B cell (primary cell): Measurements from ENCODE around the gene CARD10. TPM values are rescaled to one million over a fixed set of nuclear protein-coding genes. Genes with fewer than 3 reads are reported as not detected.

ENCODE experiments used
- ATAC-seq: fragments of 200-7000 bp; cut with Tn5 transposase; one replicate; pipeline ENCODE4 v1.10.0; 2021; ENCODE audit warnings: low read depth, mild to moderate bottlenecking, moderate number of reproducible peaks, moderate library complexity
- CTCF ChIA-PET: fragments of 350-600 bp; sonication (Branson Sonifier 250); formaldehyde crosslinking; loops from one replicate; lab custom pipeline; 2021; ENCODE audit warnings: antibody characterized with exemption, inconsistent platforms; lab: Charles Lee
- POLR2A ChIA-PET: fragments of 350-600 bp; sonication (Branson Sonifier 250); formaldehyde crosslinking; loops from one replicate; lab custom pipeline; 2021; ENCODE audit warnings: antibody characterized with exemption; lab: Charles Lee
- DNase-seq: peaks from one replicate; pipeline ENCODE4 v3.0.0; 2013
- H2AFZ ChIP-seq: 2 replicates; pipeline ENCODE4 v1.6.1; 2012; ENCODE audit warnings: mild to moderate bottlenecking, low read depth, low read length; ENCODE audit not compliant: insufficient read depth, poor library complexity, severe bottlenecking
- H3K27ac ChIP-seq, 2 donors: 1 replicate in 1 of 2; 2 replicates in 1 of 2; pipeline ENCODE4 v1.5.1; 2012 to 2013; ENCODE audit warnings: low read length in 2 of 2, mild to moderate bottlenecking in 2 of 2, moderate library complexity in 1 of 2
- H3K27me3 ChIP-seq, 4 experiments: fragments of 200-600 bp in 1 of 4; sonication (generic) in 1 of 4; replicated peaks in 1 of 4; 1 replicate in 2 of 4; 2 replicates in 2 of 4; pipeline versions ENCODE4 v1.6.1 to v1.7.0; 2013 to 2016; ENCODE audit warnings: low read length in 3 of 4, mild to moderate bottlenecking in 2 of 4, mixed read lengths in 1 of 4, moderate library complexity in 1 of 4; ENCODE audit not compliant: insufficient read depth in 4 of 4, control insufficient read depth in 3 of 4; ENCODE audit errors: control extremely low read depth in 1 of 4
- H3K36me3 ChIP-seq, 2 experiments: replicated peaks in 1 of 2; 1 replicate in 1 of 2; 2 replicates in 1 of 2; pipeline versions ENCODE4 v1.6.1 to v1.7.1; 2013; ENCODE audit warnings: low read length in 1 of 2; ENCODE audit not compliant: insufficient read depth in 2 of 2, control insufficient read depth in 1 of 2; ENCODE audit errors: control extremely low read depth in 1 of 2, extremely low read depth in 1 of 2
- H3K4me1 ChIP-seq, 2 donors: fragments of 200-600 bp in 1 of 2; sonication (generic) in 1 of 2; 1 replicate in 1 of 2; 2 replicates in 1 of 2; pipeline versions ENCODE4 v1.5.1 to v1.6.1; 2013 to 2017; ENCODE audit warnings: low read length in 2 of 2; ENCODE audit not compliant: control insufficient read depth in 2 of 2, insufficient read depth in 2 of 2
- H3K4me2 ChIP-seq: replicated peaks from 2 replicates; pipeline ENCODE3; 2012; ENCODE audit warnings: mild to moderate bottlenecking, low read depth, low read length; ENCODE audit not compliant: poor library complexity, severe bottlenecking
- H3K4me3 ChIP-seq, 5 experiments: fragments of 200-600 bp in 1 of 5; sonication (generic) in 1 of 5; 1 replicate in 3 of 5; 2 replicates in 2 of 5; pipeline versions ENCODE4 v1.5.1 to v1.7.0; 2011 to 2016; ENCODE audit warnings: low read length in 4 of 5, mild to moderate bottlenecking in 4 of 5, low read depth in 2 of 5, control low read depth in 1 of 5, moderate library complexity in 1 of 5; ENCODE audit not compliant: insufficient read depth in 1 of 5; ENCODE audit errors: control extremely low read depth in 1 of 5, extremely low read depth in 1 of 5
- H3K79me2 ChIP-seq: fragments of 200-600 bp; sonication (generic); one replicate; pipeline ENCODE4 v1.6.0; 2016; ENCODE audit warnings: low read length; ENCODE audit not compliant: control insufficient read depth, insufficient read depth
- H3K9ac ChIP-seq: fragments of 200-600 bp; sonication (generic); 2 replicates; pipeline ENCODE4 v1.6.1; 2017; ENCODE audit warnings: mild to moderate bottlenecking, low read length, moderate library complexity
- H3K9me3 ChIP-seq, 3 donors: one replicate each; pipeline versions ENCODE4 v1.6.1 to v1.7.1; 2013; ENCODE audit warnings: low read length in 2 of 3; ENCODE audit not compliant: control insufficient read depth in 2 of 3, insufficient read depth in 1 of 3; ENCODE audit errors: control extremely low read depth in 1 of 3
- H4K20me1 ChIP-seq: 2 replicates; pipeline ENCODE4 v1.6.0; 2012; ENCODE audit warnings: mild to moderate bottlenecking, low read length; ENCODE audit not compliant: insufficient read depth, control insufficient read depth, poor library complexity, severe bottlenecking
- H3K27ac Mint-ChIP-seq: one replicate; pipeline ENCODE4 v1.8.0; 2021; ENCODE audit warnings: mixed read lengths
- H3K27me3 Mint-ChIP-seq: one replicate; pipeline ENCODE4 v1.8.0; 2021; ENCODE audit warnings: mixed read lengths
- H3K4me1 Mint-ChIP-seq: one replicate; pipeline ENCODE4 v1.8.0; 2021; ENCODE audit warnings: mixed read lengths
- H3K4me3 Mint-ChIP-seq: one replicate; pipeline ENCODE4 v1.8.0; 2021; ENCODE audit warnings: mixed read lengths
- H3K9me3 Mint-ChIP-seq: one replicate; pipeline ENCODE4 v1.8.0; 2022; ENCODE audit warnings: mixed read lengths; ENCODE audit not compliant: insufficient read depth
- EZH2 ChIP-seq: IDR thresholded peaks from 2 replicates; pipeline ENCODE4 v1.6.1; 2012; ENCODE audit warnings: borderline replicate concordance, low read depth, mild to moderate bottlenecking, moderate library complexity, low read length; ENCODE audit not compliant: insufficient read depth, poor library complexity, severe bottlenecking
- WGBS: methylation state at CpG from one replicate; pipeline ENCODE4 v1.1.5; 2013; ENCODE audit warnings: missing lambda C conversion rate; ENCODE audit not compliant: insufficient coverage; 5-methylcytosine and 5-hydroxymethylcytosine counted together
- intact Hi-C: fragments of 100-400 bp; cut with micrococcal nuclease; formaldehyde crosslinking; loops from one replicate; pipeline ENCODE4 v1.10.0; 2022
- polyA plus RNA-seq: library from polyadenylated mRNA; depleted of rRNA; stranded (reverse); fragments of >200 nt; gene quantifications from 2 replicates; pipeline ENCODE4 v1.2.3, GENCODE V29; 2012
- total RNA-seq, 2 donors: library from RNA; stranded (reverse); fragments of 120-200 nt in 1 of 2; gene quantifications; 1 replicate in 1 of 2; 2 replicates in 1 of 2; pipeline versions ENCODE4 v1.2.3 to v1.2.4, GENCODE V29; 2013 to 2022
- TF ChIP-seq, protein P1 (sequence below): fragments of 200-600 bp; IDR thresholded peaks from one replicate; pipeline ENCODE4 v1.8.0; 2022; ENCODE audit warnings: antibody characterized with exemption, mild to moderate bottlenecking

CARD10 gene
- total and polyA plus RNA-seq, 2 donors (not counting 1 experiment from before 2014, with no cell fraction given) = not detected

DNA sequence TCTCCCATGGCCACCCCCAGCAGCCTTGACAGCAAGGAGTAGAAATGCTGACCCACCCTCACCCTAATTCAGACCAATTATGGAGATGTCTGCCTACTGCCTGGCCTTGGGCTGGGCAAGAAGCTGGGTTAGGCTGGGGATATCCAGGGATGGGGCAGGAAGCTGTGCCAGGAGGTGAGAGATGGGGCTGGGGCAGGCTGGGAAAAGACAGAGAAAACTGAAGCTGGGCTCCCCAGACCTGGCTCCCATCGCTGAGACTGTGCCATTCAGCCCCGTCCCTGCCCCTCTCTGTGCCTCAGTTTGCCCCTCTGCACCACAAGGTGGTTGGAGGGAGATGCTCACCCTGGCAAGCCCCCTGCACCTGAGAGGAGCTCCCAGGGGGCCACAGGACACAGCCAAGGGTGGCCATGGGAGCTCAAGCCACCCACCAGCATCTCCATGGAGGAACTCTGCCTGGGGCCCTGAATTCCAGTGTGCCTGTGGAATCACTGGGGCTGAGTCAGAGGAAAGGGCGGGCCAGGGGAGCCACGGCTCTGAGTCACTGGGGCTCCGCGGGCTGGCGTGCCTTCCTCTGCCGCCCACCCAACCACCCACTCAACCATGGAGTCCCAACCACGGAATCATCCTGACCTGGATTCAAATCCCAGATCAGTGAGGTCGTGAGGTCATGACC, 6.0 kb upstream of the CARD10 start:
- no peak overlapping the region for H2AFZ ChIP-seq
- H3K4me3 Mint-ChIP-seq = no peak overlapping the region
- ChIA-PET CTCF (no interaction called here), POLR2A (no interaction called here)
- no peak overlapping the region for H3K4me3 ChIP-seq
- no peaks in the 10 kb centered on the region for H4K20me1 ChIP-seq
- no peak overlapping the region for H3K4me2 ChIP-seq
- no peaks in the 10 kb centered on the region for H3K79me2 ChIP-seq
- DNase-seq (no peak), ATAC-seq (no peak)
- H3K4me1 ChIP-seq = no peaks in the 10 kb centered on the region
- H3K27me3 Mint-ChIP-seq = peaks cover 52% of the 10 kb centered on the region
- TF ChIP-seq EZH2 = no peak
- TF ChIP-seq, protein P1, sequence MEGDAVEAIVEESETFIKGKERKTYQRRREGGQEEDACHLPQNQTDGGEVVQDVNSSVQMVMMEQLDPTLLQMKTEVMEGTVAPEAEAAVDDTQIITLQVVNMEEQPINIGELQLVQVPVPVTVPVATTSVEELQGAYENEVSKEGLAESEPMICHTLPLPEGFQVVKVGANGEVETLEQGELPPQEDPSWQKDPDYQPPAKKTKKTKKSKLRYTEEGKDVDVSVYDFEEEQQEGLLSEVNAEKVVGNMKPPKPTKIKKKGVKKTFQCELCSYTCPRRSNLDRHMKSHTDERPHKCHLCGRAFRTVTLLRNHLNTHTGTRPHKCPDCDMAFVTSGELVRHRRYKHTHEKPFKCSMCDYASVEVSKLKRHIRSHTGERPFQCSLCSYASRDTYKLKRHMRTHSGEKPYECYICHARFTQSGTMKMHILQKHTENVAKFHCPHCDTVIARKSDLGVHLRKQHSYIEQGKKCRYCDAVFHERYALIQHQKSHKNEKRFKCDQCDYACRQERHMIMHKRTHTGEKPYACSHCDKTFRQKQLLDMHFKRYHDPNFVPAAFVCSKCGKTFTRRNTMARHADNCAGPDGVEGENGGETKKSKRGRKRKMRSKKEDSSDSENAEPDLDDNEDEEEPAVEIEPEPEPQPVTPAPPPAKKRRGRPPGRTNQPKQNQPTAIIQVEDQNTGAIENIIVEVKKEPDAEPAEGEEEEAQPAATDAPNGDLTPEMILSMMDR = no peak
- H3K4me1 Mint-ChIP-seq = no peaks in the 10 kb centered on the region
- no peaks in the 10 kb centered on the region for H3K9me3 ChIP-seq
- no peaks in the 10 kb centered on the region for H3K9me3 Mint-ChIP-seq
- intact Hi-C loops = no loop called here
- 92% methylated on average over 2 of the region's 10 CpGs for WGBS
- no peaks in the 10 kb centered on the region for H3K36me3 ChIP-seq
- H3K9ac ChIP-seq = no peak overlapping the region
- H3K27ac Mint-ChIP-seq = no peak overlapping the region
- H3K27me3 ChIP-seq = peaks cover 0 to 29% (median 8%) of the 10 kb centered on the region in 4 experiments
- no peak overlapping the region for H3K27ac ChIP-seq

DNA sequence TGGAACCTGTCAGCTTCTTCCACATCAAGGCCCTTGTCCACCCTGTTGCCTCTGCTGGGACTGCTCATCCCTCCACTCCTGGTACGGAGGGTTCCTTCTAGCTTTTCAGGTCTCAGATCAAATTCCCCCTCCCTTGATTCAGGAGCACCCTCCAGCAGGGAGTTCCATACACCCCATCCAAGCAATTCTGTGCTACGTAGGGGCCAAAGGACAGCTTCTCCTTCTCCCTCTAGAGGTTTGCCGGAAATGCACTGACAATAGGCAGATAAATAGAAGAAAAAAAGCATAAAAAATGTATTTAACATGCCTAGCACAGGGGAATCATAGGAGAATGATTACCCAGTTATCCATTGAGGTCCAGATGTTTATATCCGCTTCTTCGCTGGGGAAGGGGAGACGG, 3.3 kb upstream of the CARD10 start:
- Histone ChIP-seq H3K4me2 (no peak overlapping the region), H3K36me3 (no peaks in the 10 kb centered on the region)
- H3K9me3 Mint-ChIP-seq = no peaks in the 10 kb centered on the region

More for the DNA sequence above, 3.3 kb upstream of the CARD10 start:
- Histone ChIP-seq H2AFZ (no peak overlapping the region), H3K27me3 (peaks cover 0 to 45% (median 13%) of the 10 kb centered on the region in 4 experiments), H3K9me3 (no peaks in the 10 kb centered on the region), H3K79me2 (no peaks in the 10 kb centered on the region), H4K20me1 (no peaks in the 10 kb centered on the region), H3K4me3 (no peak overlapping the region), H3K4me1 (peaks cover 5 to 10% of the 10 kb centered on the region in 2 donors), H3K27ac (no peak overlapping the region), H3K9ac (no peak overlapping the region)
- H3K27me3 Mint-ChIP-seq = peaks cover 50% of the 10 kb centered on the region
- 100% methylated on average over 3 of the region's 6 CpGs for WGBS
- TF ChIP-seq, protein P1 = no peak
- no peak for TF ChIP-seq EZH2
- POLR2A ChIA-PET = interaction anchor here (0.6 kb wide), 1 partner anchor 746 kb away, joined by 3 read pairs; the partner anchor contains the start of gene IFT27
- DNase-seq = no peak
- ATAC-seq = no peak
- CTCF ChIA-PET = interaction anchor here (0.6 kb wide), 1 partner anchor 10 kb away, joined by 3 read pairs; no protein-coding TSS in a partner anchor
- H3K4me3 Mint-ChIP-seq = no peak overlapping the region
- H3K27ac Mint-ChIP-seq = no peak overlapping the region
- intact Hi-C loops = no loop called here
- H3K4me1 Mint-ChIP-seq = peaks cover 6% of the 10 kb centered on the region
